Measurements from ENCODE around the gene CACNB4.

Gene CACNB4

DNA sequence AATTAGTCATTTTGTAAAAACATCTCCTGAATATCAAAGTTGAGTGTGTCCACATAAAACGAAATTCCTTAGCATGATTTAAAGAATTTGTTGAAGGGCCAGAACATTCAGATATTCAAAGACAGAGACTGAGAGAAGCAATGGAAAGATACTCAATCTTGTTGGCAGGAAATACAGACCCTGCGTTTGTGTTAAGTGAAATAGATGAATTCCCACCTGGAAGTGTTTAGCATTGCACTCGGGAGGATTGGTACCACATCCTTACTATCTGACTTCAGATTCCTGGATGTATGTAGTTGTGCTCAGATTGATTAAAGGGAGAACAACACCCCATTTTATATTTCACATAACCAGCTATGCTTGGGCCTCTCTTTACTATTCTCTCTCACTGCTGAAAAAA, 260.9 kb downstream of the CACNB4 start:
- DNase-seq (ENCODE audit: low read depth), result no peak
- no peak for TF ChIP-seq CTCF (conservative IDR thresholded peaks at IDR 0.05; ENCODE audit: low read depth, low read length)
- H3K4me3 ChIP-seq (ENCODE audit: low read length), result no peak overlapping the region

- no peak for DNase-seq (ENCODE audit: low read depth)
- H3K4me3 ChIP-seq (ENCODE audit: low read length), result no peak overlapping the region
- no peak for TF ChIP-seq CTCF (conservative IDR thresholded peaks at IDR 0.05; ENCODE audit: low read depth, low read length)
Measured at GRCh38 chr2:151833984-151834383, 264.9 kb downstream of the CACNB4 start.

DNA sequence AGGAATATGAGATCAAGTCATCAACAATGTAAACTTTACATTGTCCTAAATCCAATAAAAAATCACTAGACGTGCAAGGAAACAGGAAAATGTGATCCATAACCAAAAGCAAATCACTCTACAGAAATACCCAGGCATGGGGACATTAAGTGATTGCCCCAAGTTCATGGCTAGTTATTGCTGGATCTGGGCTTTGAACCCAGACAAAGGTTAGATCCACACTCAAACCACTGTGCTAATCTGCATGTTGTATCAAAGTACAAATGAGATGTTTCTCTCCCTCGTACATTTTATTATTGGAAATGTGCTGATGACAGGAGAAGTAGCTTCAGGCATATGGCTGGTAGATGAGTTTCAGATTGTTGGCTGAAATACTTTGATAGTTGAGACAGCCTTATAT, 267.9 kb downstream of the CACNB4 start:
- no peak for DNase-seq (ENCODE audit: low read depth)
- no peak overlapping the region for H3K4me3 ChIP-seq (ENCODE audit: low read length)
- TF ChIP-seq CTCF (conservative IDR thresholded peaks at IDR 0.05; ENCODE audit: low read depth, low read length), result no peak

- H3K4me3 ChIP-seq (ENCODE audit: low read length), result peak overlapping the region; percentile 59
- TF ChIP-seq CTCF (conservative IDR thresholded peaks at IDR 0.05; ENCODE audit: low read depth, low read length), result no peak
Measured at GRCh38 chr2:151828890-151829324, 269.9 kb downstream of the CACNB4 start.

DNA sequence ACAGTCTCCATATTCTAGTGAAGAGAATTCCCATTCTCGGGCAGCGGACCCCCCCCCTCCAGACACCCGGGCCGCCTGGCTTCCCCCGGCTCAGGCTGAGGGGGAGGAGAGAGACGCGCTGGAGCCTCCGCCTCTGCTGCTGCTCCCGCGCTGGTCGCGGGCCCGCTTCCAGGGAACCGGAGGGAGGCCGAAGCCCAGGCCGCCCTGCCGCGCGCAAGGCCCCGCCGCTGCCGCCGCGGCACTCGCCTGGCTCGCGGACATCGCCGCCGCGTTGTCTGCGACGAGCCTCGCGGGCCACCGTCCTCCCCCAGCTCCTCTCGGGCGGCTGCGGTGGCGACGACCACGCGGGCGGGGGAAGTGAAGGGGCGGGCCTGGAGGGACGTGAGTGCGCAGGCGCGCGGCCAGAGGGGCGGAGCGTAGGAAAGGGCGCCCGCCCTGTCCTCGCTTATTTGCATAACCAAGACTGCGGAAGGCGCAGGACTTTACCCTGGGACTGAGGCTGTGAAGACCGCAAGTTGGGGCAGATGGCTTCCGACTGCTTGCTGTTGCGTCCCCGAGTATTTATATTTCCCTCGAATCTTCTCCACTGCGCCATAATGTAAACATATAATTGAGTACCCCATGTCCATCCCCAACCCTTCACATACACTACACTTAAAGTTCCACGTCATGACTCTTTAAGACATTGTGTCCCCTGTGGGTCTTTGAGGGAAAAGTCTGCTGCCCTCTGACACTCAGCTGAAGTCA, 270.5 kb downstream of the CACNB4 start, which contains the start of gene ARL5A:
TSS of gene ARL5A (minus strand) at position 279 of the 747 bp plus-strand sequence. CDS start at position 34, 245 bp downstream.
- TF ChIP-seq CTCF (conservative IDR thresholded peaks at IDR 0.05; ENCODE audit: low read depth, low read length), result no peak
- H3K4me3 ChIP-seq (ENCODE audit: low read length), result peak within 1 kb of the TSS; percentile 94
- peak; percentile 80 for DNase-seq (ENCODE audit: low read depth)

More at GRCh38 chr2:151828890-151829324, 269.9 kb downstream of the CACNB4 start:
- no peak for DNase-seq (ENCODE audit: low read depth)

- TF ChIP-seq CTCF (conservative IDR thresholded peaks at IDR 0.05; ENCODE audit: low read depth, low read length), result no peak
- peak overlapping the region; percentile 94 for H3K4me3 ChIP-seq (ENCODE audit: low read length)
- DNase-seq (ENCODE audit: low read depth), result no peak
Measured at GRCh38 chr2:151827564-151828142, 271.2 kb downstream of the CACNB4 start.

DNA sequence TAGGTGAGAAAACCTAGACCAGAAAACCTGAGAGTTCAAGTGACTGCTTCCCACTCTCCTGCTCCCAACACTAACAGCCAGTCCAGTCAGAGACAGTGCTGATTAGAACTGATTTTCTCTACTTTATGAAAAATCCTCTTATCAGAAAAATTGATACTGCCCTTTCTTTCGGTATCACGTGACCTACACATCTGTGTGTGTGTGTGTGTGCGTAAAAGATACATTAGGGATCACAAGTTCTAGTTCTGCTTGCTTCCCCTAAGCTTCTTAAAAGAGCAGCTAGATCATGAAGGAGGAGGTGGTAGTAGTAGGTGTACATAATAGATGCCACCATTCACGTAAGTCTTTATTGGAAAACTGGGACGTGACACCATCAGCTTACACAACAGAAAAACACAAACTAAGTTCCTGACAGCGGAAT, 272.1 kb downstream of the CACNB4 start:
- no peak for TF ChIP-seq CTCF (conservative IDR thresholded peaks at IDR 0.05; ENCODE audit: low read depth, low read length)
- no peak for DNase-seq (ENCODE audit: low read depth)
- peak overlapping the region; percentile 94 for H3K4me3 ChIP-seq (ENCODE audit: low read length)

Data from retinal pigment epithelial cell (primary cell).